ENCODE measurements around the gene CFAP54. TPM values are rescaled to one million over a fixed set of nuclear protein-coding genes. Genes with fewer than 3 reads are reported as not detected.

The CFAP54 gene
- total RNA-seq, 1 experiment from 2014 or later, result 0.71 TPM

- intact Hi-C loops (cut with micrococcal nuclease; ENCODE audit: unreplicated experiment), result no loop called here
- BruUV-seq (replicated peaks), result no TSS peak
- ChIA-PET CTCF (interaction anchor here (0.6 kb wide), 1 partner anchor 12 kb away, joined by 9 read pairs; the partner anchor contains the start of gene CFAP54), POLR2A (ENCODE audit: low non-redundant PET) (no interaction called here)
- TF ChIP-seq EZH2 (IDR thresholded peaks at IDR 0.05; ENCODE audit: borderline replicate concordance, low read depth, low read length, poor library complexity, severe bottlenecking) (no peak), CTCF (conservative IDR thresholded peaks at IDR 0.05; ENCODE audit: low read depth, low read length) (no peak)
- Histone ChIP-seq H3K36me3 (ENCODE audit: insufficient read depth, low read length, poor library complexity, severe bottlenecking) (no peaks in the 10 kb centered on the region), H3K27ac (ENCODE audit: low read depth, low read length, poor library complexity, severe bottlenecking) (peak overlapping the region; percentile 41), H3K4me1 (ENCODE audit: insufficient read depth, low read length, poor library complexity, severe bottlenecking) (peaks cover 11% of the 10 kb centered on the region), H3K27me3 (replicated peaks; ENCODE audit: insufficient read depth, low read depth, low read length, poor library complexity) (no peaks in the 10 kb centered on the region), H3K4me3 (ENCODE audit: low read depth, low read length, poor library complexity, severe bottlenecking) (no peak overlapping the region), H3K9me3 (ENCODE audit: low read depth, low read length, poor library complexity, severe bottlenecking) (no peaks in the 10 kb centered on the region)
- peak; percentile 48 for DNase-seq (ENCODE audit: low spot score)
Measured at GRCh38 chr12:96501133-96501761, 11.9 kb downstream of the CFAP54 start.

- BruUV-seq (replicated peaks), result no TSS peak
- DNase-seq (ENCODE audit: low spot score), result no peak
- no peaks in the 10 kb centered on the region for H3K9me3 ChIP-seq (ENCODE audit: low read depth, low read length, poor library complexity, severe bottlenecking)
- H3K27me3 ChIP-seq (replicated peaks; ENCODE audit: insufficient read depth, low read depth, low read length, poor library complexity), result no peaks in the 10 kb centered on the region
- H3K4me1 ChIP-seq (ENCODE audit: insufficient read depth, low read length, poor library complexity, severe bottlenecking), result peaks cover 11% of the 10 kb centered on the region
- POLR2A ChIA-PET (ENCODE audit: low non-redundant PET), result no interaction called here
- CTCF ChIA-PET, result no interaction called here
- no peak overlapping the region for H3K27ac ChIP-seq (ENCODE audit: low read depth, low read length, poor library complexity, severe bottlenecking)
- no peaks in the 10 kb centered on the region for H3K36me3 ChIP-seq (ENCODE audit: insufficient read depth, low read length, poor library complexity, severe bottlenecking)
- intact Hi-C loops (cut with micrococcal nuclease; ENCODE audit: unreplicated experiment), result no loop called here
- H3K4me3 ChIP-seq (ENCODE audit: low read depth, low read length, poor library complexity, severe bottlenecking), result no peak overlapping the region
- TF ChIP-seq CTCF (conservative IDR thresholded peaks at IDR 0.05; ENCODE audit: low read depth, low read length) (no peak), EZH2 (IDR thresholded peaks at IDR 0.05; ENCODE audit: borderline replicate concordance, low read depth, low read length, poor library complexity, severe bottlenecking) (no peak)
Measured at GRCh38 chr12:96501908-96502307, 12.5 kb downstream of the CFAP54 start.

GRCh38 chr12:96502477-96502876 is 13.1 kb downstream of the CFAP54 start:
- Histone ChIP-seq H3K27ac (ENCODE audit: low read depth, low read length, poor library complexity, severe bottlenecking) (no peak overlapping the region), H3K4me1 (ENCODE audit: insufficient read depth, low read length, poor library complexity, severe bottlenecking) (peaks cover 11% of the 10 kb centered on the region), H3K9me3 (ENCODE audit: low read depth, low read length, poor library complexity, severe bottlenecking) (no peaks in the 10 kb centered on the region), H3K27me3 (replicated peaks; ENCODE audit: insufficient read depth, low read depth, low read length, poor library complexity) (no peaks in the 10 kb centered on the region), H3K36me3 (ENCODE audit: insufficient read depth, low read length, poor library complexity, severe bottlenecking) (no peaks in the 10 kb centered on the region), H3K4me3 (ENCODE audit: low read depth, low read length, poor library complexity, severe bottlenecking) (no peak overlapping the region)
- intact Hi-C loops (cut with micrococcal nuclease; ENCODE audit: unreplicated experiment), result no loop called here
- BruUV-seq (replicated peaks), result no TSS peak
- DNase-seq (ENCODE audit: low spot score), result no peak
- ChIA-PET CTCF (no interaction called here), POLR2A (ENCODE audit: low non-redundant PET) (no interaction called here)
- TF ChIP-seq CTCF (conservative IDR thresholded peaks at IDR 0.05; ENCODE audit: low read depth, low read length), result no peak
- no peak for TF ChIP-seq EZH2 (IDR thresholded peaks at IDR 0.05; ENCODE audit: borderline replicate concordance, low read depth, low read length, poor library complexity, severe bottlenecking)

Data from A673 (cell line).